ENCODE data around the gene CPLANE2. TPM values are rescaled to one million over a fixed set of nuclear protein-coding genes. Genes with fewer than 3 reads are reported as not detected.
"Not testable (repeated sequence)": the region's sequence is repeated elsewhere in the genome, so short reads cannot be mapped to it uniquely, and the experiment has no call there.

CPLANE2 gene
- total RNA-seq, 2 experiments from 2014 or later, result 5.1 to 6.1 TPM

GRCh38 chr1:16248007-16248436, 11.0 kb upstream of the CPLANE2 start:
- Mint-ChIP-seq H3K27me3 (ENCODE audit: low read depth) (no peaks in the 10 kb centered on the region), H3K36me3 (ENCODE audit: low read depth) (peaks cover 33% of the 10 kb centered on the region), H3K4me3 (no peak overlapping the region), H3K9me3 (ENCODE audit: insufficient read depth) (no peaks in the 10 kb centered on the region), H3K4me1 (ENCODE audit: low read depth) (peaks cover 22% of the 10 kb centered on the region), H3K27ac (no peak overlapping the region)
- no peak for ATAC-seq
- CTCF ChIA-PET, result interaction anchor here (1.0 to 2.0 kb wide), 7 partner anchors 10 to 456 kb away, joined by 3 to 9 read pairs (median 5); partner anchors contain the start of gene CPLANE2
- DNase-seq, result no peak
- POLR2A ChIA-PET, result no interaction called here

GRCh38 chr1:16247441-16247840, 10.5 kb upstream of the CPLANE2 start:
- ATAC-seq (no peak), DNase-seq (no peak)
- Mint-ChIP-seq H3K36me3 (ENCODE audit: low read depth) (peaks cover 27% of the 10 kb centered on the region), H3K27me3 (ENCODE audit: low read depth) (no peaks in the 10 kb centered on the region), H3K27ac (peak overlapping the region; percentile 68), H3K4me3 (no peak overlapping the region), H3K4me1 (ENCODE audit: low read depth) (peaks cover 22% of the 10 kb centered on the region), H3K9me3 (ENCODE audit: insufficient read depth) (no peaks in the 10 kb centered on the region)
- POLR2A ChIA-PET, result no interaction called here
- CTCF ChIA-PET, result interaction anchor here (0.6 to 4.4 kb wide), 7 partner anchors 11 to 664 kb away, joined by 3 to 19 read pairs (median 4); no protein-coding TSS in a partner anchor

GRCh38 chr1:16246961-16247360, 10.0 kb upstream of the CPLANE2 start:
- H3K36me3 Mint-ChIP-seq (ENCODE audit: low read depth), result peaks cover 24% of the 10 kb centered on the region
- H3K27me3 Mint-ChIP-seq (ENCODE audit: low read depth), result no peaks in the 10 kb centered on the region
- DNase-seq, result no peak
- peak overlapping the region; percentile 68 for H3K27ac Mint-ChIP-seq
- H3K9me3 Mint-ChIP-seq (ENCODE audit: insufficient read depth), result no peaks in the 10 kb centered on the region
- ChIA-PET CTCF (interaction anchor here (0.6 to 4.4 kb wide), 3 partner anchors 14 to 663 kb away, joined by 3 to 19 read pairs (median 5); no protein-coding TSS in a partner anchor), POLR2A (no interaction called here)
- H3K4me1 Mint-ChIP-seq (ENCODE audit: low read depth), result peaks cover 22% of the 10 kb centered on the region
- no peak for ATAC-seq
- H3K4me3 Mint-ChIP-seq, result no peak overlapping the region

GRCh38 chr1:16246239-16246638, 9.3 kb upstream of the CPLANE2 start:
- H3K27me3 Mint-ChIP-seq (ENCODE audit: low read depth); POLR2A ChIA-PET; H3K27ac Mint-ChIP-seq; DNase-seq; H3K4me3 Mint-ChIP-seq; ATAC-seq; H3K9me3 Mint-ChIP-seq (ENCODE audit: insufficient read depth): not testable (repeated sequence)
- Mint-ChIP-seq H3K36me3 (ENCODE audit: low read depth) (peaks cover 20% of the 10 kb centered on the region), H3K4me1 (ENCODE audit: low read depth) (peaks cover 22% of the 10 kb centered on the region)
- CTCF ChIA-PET, result interaction anchor here (0.8 to 4.4 kb wide), 5 partner anchors 8 to 167 kb away, joined by 3 to 44 read pairs (median 18); no protein-coding TSS in a partner anchor

- no peak overlapping the region for H3K4me3 Mint-ChIP-seq
- ChIA-PET CTCF (interaction anchor here (0.8 to 4.4 kb wide), 12 partner anchors 9 to 166 kb away, joined by 3 to 44 read pairs (median 7); no protein-coding TSS in a partner anchor), POLR2A (interaction anchor here (1.3 kb wide), 1 partner anchor 41 kb away, joined by 3 read pairs; no protein-coding TSS in a partner anchor)
- no peaks in the 10 kb centered on the region for H3K27me3 Mint-ChIP-seq (ENCODE audit: low read depth)
- peaks cover 22% of the 10 kb centered on the region for H3K4me1 Mint-ChIP-seq (ENCODE audit: low read depth)
- H3K9me3 Mint-ChIP-seq (ENCODE audit: insufficient read depth), result no peaks in the 10 kb centered on the region
- H3K27ac Mint-ChIP-seq, result no peak overlapping the region
- peaks cover 15% of the 10 kb centered on the region for H3K36me3 Mint-ChIP-seq (ENCODE audit: low read depth)
- DNase-seq, result no peak
- ATAC-seq, result no peak
These were observed 8.7 kb upstream of the CPLANE2 start for GRCh38 chr1:16245476-16246196.

- H3K27ac Mint-ChIP-seq, result no peak overlapping the region
- H3K4me3 Mint-ChIP-seq, result no peak overlapping the region
- no peaks in the 10 kb centered on the region for H3K9me3 Mint-ChIP-seq (ENCODE audit: insufficient read depth)
- no peak for ATAC-seq
- ChIA-PET CTCF (interaction anchor here (0.5 to 4.4 kb wide), 25 partner anchors 8 to 1022 kb away, joined by 3 to 44 read pairs (median 4); partner anchors contain the start of gene NECAP2), POLR2A (interaction anchor here (1.3 kb wide), 1 partner anchor 40 kb away, joined by 3 read pairs; no protein-coding TSS in a partner anchor)
- H3K4me1 Mint-ChIP-seq (ENCODE audit: low read depth), result peaks cover 21% of the 10 kb centered on the region
- H3K27me3 Mint-ChIP-seq (ENCODE audit: low read depth), result no peaks in the 10 kb centered on the region
- peaks cover 10% of the 10 kb centered on the region for H3K36me3 Mint-ChIP-seq (ENCODE audit: low read depth)
- no peak for DNase-seq
These were observed 7.8 kb upstream of the CPLANE2 start for GRCh38 chr1:16244650-16245285.

- CTCF ChIA-PET, result interaction anchor here (0.5 to 4.4 kb wide), 26 partner anchors 8 to 1022 kb away, joined by 3 to 44 read pairs (median 4); partner anchors contain the start of gene NECAP2
- DNase-seq, result peak; percentile 86
- Mint-ChIP-seq H3K4me3 (no peak overlapping the region), H3K27ac (no peak overlapping the region), H3K27me3 (ENCODE audit: low read depth) (no peaks in the 10 kb centered on the region), H3K36me3 (ENCODE audit: low read depth) (peaks cover 7% of the 10 kb centered on the region), H3K4me1 (ENCODE audit: low read depth) (peaks cover 16% of the 10 kb centered on the region), H3K9me3 (ENCODE audit: insufficient read depth) (no peaks in the 10 kb centered on the region)
- POLR2A ChIA-PET, result interaction anchor here (1.3 kb wide), 1 partner anchor 39 kb away, joined by 3 read pairs; no protein-coding TSS in a partner anchor
- peak; percentile 82 for ATAC-seq
These were observed 7.1 kb upstream of the CPLANE2 start for GRCh38 chr1:16243936-16244649.

- Mint-ChIP-seq H3K27ac (no peak overlapping the region), H3K9me3 (ENCODE audit: insufficient read depth) (no peaks in the 10 kb centered on the region), H3K36me3 (ENCODE audit: low read depth) (peaks cover 7% of the 10 kb centered on the region), H3K27me3 (ENCODE audit: low read depth) (no peaks in the 10 kb centered on the region), H3K4me3 (no peak overlapping the region), H3K4me1 (ENCODE audit: low read depth) (peaks cover 14% of the 10 kb centered on the region)
- CTCF ChIA-PET, result interaction anchor here (0.6 to 4.4 kb wide), 8 partner anchors 9 to 164 kb away, joined by 3 to 44 read pairs (median 8); no protein-coding TSS in a partner anchor
- DNase-seq (no peak), ATAC-seq (no peak)
- POLR2A ChIA-PET, result no interaction called here
These were observed 6.2 kb upstream of the CPLANE2 start for GRCh38 chr1:16243215-16243610.

GRCh38 chr1:16242556-16243214, 5.7 kb upstream of the CPLANE2 start:
- H3K36me3 Mint-ChIP-seq (ENCODE audit: low read depth), result peaks cover 7% of the 10 kb centered on the region
- H3K4me1 Mint-ChIP-seq (ENCODE audit: low read depth), result peaks cover 17% of the 10 kb centered on the region
- no peaks in the 10 kb centered on the region for H3K9me3 Mint-ChIP-seq (ENCODE audit: insufficient read depth)
- DNase-seq (no peak), ATAC-seq (no peak)
- CTCF ChIA-PET, result interaction anchor here (0.6 to 3.7 kb wide), 3 partner anchors 55 to 163 kb away, joined by 3 to 44 read pairs (median 19); no protein-coding TSS in a partner anchor
- H3K27ac Mint-ChIP-seq, result no peak overlapping the region
- H3K27me3 Mint-ChIP-seq (ENCODE audit: low read depth), result no peaks in the 10 kb centered on the region
- no peak overlapping the region for H3K4me3 Mint-ChIP-seq
- POLR2A ChIA-PET, result no interaction called here

GRCh38 chr1:16241221-16241708, 4.3 kb upstream of the CPLANE2 start:
- H3K4me3 Mint-ChIP-seq, result no peak overlapping the region
- H3K9me3 Mint-ChIP-seq (ENCODE audit: insufficient read depth), result no peaks in the 10 kb centered on the region

More at GRCh38 chr1:16241221-16241708, 4.3 kb upstream of the CPLANE2 start:
- no peak for ATAC-seq
- ChIA-PET POLR2A (no interaction called here), CTCF (interaction anchor here (1.1 kb wide), 1 partner anchor 162 kb away, joined by 3 read pairs; no protein-coding TSS in a partner anchor)
- Mint-ChIP-seq H3K27ac (no peak overlapping the region), H3K27me3 (ENCODE audit: low read depth) (no peaks in the 10 kb centered on the region), H3K36me3 (ENCODE audit: low read depth) (peaks cover 3% of the 10 kb centered on the region), H3K4me1 (ENCODE audit: low read depth) (peaks cover 27% of the 10 kb centered on the region)
- DNase-seq, result no peak
